ENCODE measurements around the gene PABPN1.

DNA sequence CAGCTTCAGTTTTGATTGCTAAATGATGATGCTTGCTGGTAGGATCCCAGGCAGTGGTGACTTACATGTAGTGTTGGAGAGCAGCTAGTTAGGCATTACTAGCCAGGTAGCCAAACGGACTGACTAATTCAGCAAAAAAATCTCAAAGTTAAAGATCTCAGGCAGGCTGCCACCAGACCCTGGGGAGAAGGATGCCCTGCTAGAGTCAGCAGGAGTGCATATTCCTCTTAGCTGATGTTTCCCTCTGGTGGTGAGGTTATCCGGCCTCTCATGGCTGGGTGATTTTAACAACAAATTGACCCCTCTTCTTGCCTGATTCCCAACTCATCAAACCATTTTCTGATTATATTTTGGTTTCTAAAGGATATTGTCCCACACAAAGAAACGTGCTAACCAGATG lies 40.9 kb downstream of the PABPN1 start:
- TF ChIP-seq EP300 (IDR thresholded peaks at IDR 0.05; ENCODE audit: borderline replicate concordance) (no peak), TAF1 (IDR thresholded peaks at IDR 0.05; ENCODE audit: low read depth) (no peak), NFIC (IDR thresholded peaks at IDR 0.05) (no peak), YY1 (IDR thresholded peaks at IDR 0.05; ENCODE audit: low read depth) (no peak), RAD21 (IDR thresholded peaks at IDR 0.05; ENCODE audit: low read depth) (no peak), CEBPB (IDR thresholded peaks at IDR 0.05) (no peak), CREB1 (IDR thresholded peaks at IDR 0.05; ENCODE audit: low read depth) (no peak)
- TF ChIP-seq, protein P1, sequence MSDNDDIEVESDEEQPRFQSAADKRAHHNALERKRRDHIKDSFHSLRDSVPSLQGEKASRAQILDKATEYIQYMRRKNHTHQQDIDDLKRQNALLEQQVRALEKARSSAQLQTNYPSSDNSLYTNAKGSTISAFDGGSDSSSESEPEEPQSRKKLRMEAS (IDR thresholded peaks at IDR 0.05): no peak

All from Ishikawa (cell line).